Heart left ventricle (tissue), 13 donors: Measurements from ENCODE around the gene KIRREL3.
"Not testable (repeated sequence)": the region's sequence is repeated elsewhere in the genome, so short reads cannot be mapped to it uniquely, and the experiment has no call there.

Experiments used
- POLR2A ChIP-seq, 2 donors: fragments of 450-650 bp; IDR thresholded peaks; one replicate each; pipeline ENCODE4 v1.6.1; 2017; ENCODE audit warnings: antibody characterized with exemption in 2 of 2, mild to moderate bottlenecking in 2 of 2, moderate library complexity in 2 of 2
- TF ChIP-seq, protein P1 (sequence below), 12 donors: fragments of 200-600 bp; sonication (generic) in 4 of 12; IDR thresholded peaks; one replicate each; pipeline versions ENCODE4 v1.5.0 to v1.8.0; 2018 to 2022; ENCODE audit warnings: antibody characterized with exemption in 12 of 12, mild to moderate bottlenecking in 5 of 12
- donor health status: ischemic (EF 13 %, LVEDD 7.1; RV severe dilation, severe dysfunction).
- donor health status: DM: no; HTN: yes; CAD: no.
- donor health status: DM: no; HTN: no; CAD: no.
- donor health status: ischemic (EF 25% LVEDD 6.9; RV normal size, moderate dysfunction).
- donor health status: ischemic (EF 25% LVEDD 5.7; RV mildly dilated, moderate dysfunction).
- donor health status: ischemic (EF 35%, LVEDD 5.7; RV mildly dilated, moderate dysfunction).
- donor health status: nonischemic (EF 11% LVEDD 7.7; RV severe dilation, severe dysfunction).
- donor health status: DM: yes; HTN: yes; CAD: no.
- donor health status: PGD.
- donor health status: ischemic (EF 29% LVEDD 5.4; RV normal size, mild dysfunction).
- donor health status: nonischemic (EF 23%, LVEDD 6.1; RV moderate dilation, normal function).

DNA sequence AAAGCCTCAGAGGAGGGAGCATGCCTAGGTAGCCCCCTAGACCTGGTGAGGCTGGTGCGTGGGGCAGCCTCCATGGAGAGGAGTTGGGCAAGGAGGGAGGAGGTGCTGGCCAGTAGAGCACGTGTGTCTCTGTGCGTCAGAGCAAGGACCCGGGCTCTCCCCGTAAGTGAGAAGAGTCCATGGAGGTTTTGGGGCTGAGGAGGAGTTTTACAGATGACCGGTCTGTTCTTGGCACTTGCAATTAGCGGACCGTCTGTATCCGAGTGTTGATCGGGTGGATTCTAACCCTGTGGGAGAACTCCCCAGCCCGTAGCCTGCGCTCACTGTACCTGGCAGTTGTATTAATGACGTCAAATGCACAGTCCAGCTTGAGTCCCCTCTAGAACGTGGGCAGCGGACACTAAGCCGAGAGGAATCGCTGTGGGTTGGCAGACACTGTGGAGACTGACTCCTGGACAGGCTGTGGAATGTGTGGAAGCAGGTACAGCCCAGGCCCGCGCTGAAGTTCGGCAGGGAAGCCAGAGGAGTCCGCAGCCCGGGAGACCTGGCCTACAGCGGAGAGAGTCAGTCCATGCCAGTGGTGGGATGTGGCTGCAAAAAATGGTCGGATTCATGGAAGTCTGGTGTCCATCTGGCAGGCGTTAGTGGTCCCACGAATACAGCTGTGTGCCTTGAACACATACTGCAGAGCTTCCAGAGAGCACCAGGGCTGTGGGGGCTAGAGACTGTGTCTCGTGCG lies 625.8 kb downstream of the KIRREL3 start:
- TF ChIP-seq POLR2A (IDR thresholded peaks at IDR 0.05) = not testable (repeated sequence)
- TF ChIP-seq, protein P1, sequence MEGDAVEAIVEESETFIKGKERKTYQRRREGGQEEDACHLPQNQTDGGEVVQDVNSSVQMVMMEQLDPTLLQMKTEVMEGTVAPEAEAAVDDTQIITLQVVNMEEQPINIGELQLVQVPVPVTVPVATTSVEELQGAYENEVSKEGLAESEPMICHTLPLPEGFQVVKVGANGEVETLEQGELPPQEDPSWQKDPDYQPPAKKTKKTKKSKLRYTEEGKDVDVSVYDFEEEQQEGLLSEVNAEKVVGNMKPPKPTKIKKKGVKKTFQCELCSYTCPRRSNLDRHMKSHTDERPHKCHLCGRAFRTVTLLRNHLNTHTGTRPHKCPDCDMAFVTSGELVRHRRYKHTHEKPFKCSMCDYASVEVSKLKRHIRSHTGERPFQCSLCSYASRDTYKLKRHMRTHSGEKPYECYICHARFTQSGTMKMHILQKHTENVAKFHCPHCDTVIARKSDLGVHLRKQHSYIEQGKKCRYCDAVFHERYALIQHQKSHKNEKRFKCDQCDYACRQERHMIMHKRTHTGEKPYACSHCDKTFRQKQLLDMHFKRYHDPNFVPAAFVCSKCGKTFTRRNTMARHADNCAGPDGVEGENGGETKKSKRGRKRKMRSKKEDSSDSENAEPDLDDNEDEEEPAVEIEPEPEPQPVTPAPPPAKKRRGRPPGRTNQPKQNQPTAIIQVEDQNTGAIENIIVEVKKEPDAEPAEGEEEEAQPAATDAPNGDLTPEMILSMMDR (IDR thresholded peaks at IDR 0.05) = not testable (repeated sequence)
